GM20000 (cell line): Measurements from ENCODE around the gene SUN2.

Experiments used
- DNase-seq: peaks from one replicate; pipeline ENCODE4 v3.0.0; 2012; ENCODE audit warnings: low spot score
- CTCF ChIP-seq: IDR thresholded peaks from 2 replicates; pipeline ENCODE4 v1.5.1; 2012; ENCODE audit warnings: mild to moderate bottlenecking, control low read depth; ENCODE audit errors: extremely low read depth, missing control alignments

The SUN2 gene

DNA sequence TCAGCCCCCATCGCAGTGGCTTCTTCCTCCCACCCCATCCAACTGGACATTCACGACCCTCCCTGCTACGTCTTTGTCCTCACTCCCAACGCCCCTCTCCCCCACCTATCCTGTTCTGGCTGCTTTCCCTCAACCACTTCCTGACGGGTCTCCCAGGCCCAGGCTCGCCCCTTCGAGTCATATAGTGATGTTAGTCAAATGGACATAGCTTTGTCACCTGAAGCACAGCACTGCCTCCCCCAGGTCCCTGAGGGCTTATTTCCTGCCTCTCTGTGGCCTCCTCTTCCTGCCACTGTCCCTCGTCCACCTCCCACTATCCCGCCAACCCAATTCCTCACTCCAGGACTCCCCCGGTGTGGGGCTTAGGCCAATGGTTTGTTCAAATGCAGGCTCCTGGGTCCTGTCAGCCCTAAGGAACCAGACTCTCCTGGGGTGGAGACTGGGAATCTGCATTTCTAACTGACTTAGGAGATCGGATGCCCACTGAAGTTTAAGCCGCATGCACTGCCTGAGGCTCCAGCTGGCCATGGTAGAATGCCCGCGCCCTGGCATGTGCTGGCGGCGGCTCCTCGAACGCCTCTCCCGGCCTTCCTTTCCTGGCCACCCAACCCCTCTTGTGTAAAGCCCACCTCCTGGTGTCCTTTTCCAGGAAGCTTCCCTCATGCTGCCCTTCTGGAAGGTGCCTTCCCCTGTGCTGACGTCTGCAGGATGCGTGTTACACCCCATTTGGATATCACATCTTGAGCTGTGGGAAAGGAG is 18.3 kb downstream of the SUN2 start:
- no peak for DNase-seq
- TF ChIP-seq CTCF, result no peak

DNA sequence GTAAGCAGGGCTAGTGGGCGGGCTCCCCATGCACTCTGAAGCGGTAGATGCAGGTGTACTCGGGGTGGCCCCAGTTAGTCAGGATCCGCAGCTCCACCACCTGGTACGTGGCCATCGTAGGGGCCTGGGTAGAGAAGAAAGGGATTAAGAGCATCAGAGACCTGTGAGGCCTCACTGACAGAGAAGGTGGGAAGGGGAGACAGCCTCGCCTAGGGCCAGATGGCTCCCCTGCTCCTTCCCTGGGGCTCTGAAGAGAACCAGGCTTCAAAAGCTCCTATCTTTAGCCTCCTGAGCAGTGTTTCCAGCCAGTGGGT is 19.6 kb downstream of the SUN2 start:
- no peak for TF ChIP-seq CTCF

GRCh38 chr22:38735465-38736256 is 20.1 kb downstream of the SUN2 start:
- no peak for DNase-seq
- no peak for TF ChIP-seq CTCF

More for the DNA sequence above, 19.6 kb downstream of the SUN2 start:
- no peak for DNase-seq

- no peak for DNase-seq
- TF ChIP-seq CTCF, result no peak
Measured at GRCh38 chr22:38735126-38735464, 20.7 kb downstream of the SUN2 start.

DNA sequence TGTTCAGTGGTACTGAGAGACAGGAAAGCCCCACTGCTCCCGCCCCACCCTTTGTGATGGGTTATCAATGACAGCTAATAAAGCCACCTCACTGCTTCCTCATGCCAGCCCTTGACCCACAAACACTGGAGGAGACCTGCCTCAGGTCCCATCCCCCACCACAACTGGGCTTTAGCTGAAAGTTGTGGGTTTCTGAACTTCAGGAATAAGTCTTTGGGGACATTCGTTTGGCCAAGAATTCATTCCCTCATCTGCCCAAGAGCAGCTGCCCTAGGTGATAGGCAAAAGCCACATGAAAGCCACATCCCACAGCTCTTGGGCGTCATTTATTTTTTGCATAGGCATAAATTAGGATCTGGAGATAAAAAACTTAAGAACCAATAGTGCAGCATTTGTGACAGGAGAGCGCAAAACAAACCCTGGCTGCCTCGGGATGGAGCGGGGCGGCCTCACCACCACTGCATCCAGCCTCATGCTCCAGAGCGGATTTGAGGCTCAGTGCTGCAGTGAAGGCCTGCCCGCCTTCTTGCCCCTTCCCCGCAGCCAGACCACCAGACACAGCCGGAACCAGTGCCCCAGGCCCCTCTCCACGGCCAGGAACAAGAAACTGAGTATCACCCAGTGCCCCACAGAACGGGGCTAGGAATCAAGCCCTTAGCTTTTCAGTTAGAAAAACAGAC is 21.2 kb downstream of the SUN2 start:
- DNase-seq, result no peak
- TF ChIP-seq CTCF, result no peak

DNA sequence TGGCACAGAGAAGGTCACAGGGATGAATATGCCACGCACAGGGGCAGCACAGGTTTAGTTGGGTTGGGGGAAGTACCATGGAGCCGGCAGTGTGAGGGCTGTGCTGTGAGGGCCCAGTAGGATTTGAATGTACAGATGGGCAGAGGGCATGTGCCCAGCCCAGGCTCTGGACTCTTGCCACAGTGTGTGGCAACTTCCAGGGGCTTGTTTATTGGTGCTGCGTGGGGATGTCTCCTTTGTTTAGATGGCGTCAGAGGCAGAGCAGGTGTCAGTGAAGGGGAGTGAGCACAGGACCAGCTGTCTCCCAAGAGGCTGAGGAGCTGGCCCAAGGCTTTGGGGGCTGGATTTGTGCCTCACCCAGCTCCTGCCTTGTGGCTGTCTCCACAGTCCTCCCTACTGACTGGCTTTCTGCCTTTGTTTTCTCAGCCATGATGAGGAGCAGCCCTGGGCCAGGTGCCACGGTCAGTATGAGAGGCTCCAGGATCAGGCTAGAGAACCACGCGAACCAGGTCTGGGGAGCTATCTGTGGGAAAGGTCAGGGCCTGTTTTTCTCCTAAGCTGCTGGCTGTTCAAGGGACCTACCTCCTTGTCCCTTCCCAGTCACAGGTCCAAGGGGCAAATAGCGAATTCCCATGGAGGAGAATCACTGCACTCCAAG is 21.9 kb downstream of the SUN2 start:
- DNase-seq, result no peak
- no peak for TF ChIP-seq CTCF
